ENCODE data around the gene ATG9A.

GRCh38 chr2:219205165-219205538 is 24.3 kb downstream of the ATG9A start:
- TF ChIP-seq, protein P1, sequence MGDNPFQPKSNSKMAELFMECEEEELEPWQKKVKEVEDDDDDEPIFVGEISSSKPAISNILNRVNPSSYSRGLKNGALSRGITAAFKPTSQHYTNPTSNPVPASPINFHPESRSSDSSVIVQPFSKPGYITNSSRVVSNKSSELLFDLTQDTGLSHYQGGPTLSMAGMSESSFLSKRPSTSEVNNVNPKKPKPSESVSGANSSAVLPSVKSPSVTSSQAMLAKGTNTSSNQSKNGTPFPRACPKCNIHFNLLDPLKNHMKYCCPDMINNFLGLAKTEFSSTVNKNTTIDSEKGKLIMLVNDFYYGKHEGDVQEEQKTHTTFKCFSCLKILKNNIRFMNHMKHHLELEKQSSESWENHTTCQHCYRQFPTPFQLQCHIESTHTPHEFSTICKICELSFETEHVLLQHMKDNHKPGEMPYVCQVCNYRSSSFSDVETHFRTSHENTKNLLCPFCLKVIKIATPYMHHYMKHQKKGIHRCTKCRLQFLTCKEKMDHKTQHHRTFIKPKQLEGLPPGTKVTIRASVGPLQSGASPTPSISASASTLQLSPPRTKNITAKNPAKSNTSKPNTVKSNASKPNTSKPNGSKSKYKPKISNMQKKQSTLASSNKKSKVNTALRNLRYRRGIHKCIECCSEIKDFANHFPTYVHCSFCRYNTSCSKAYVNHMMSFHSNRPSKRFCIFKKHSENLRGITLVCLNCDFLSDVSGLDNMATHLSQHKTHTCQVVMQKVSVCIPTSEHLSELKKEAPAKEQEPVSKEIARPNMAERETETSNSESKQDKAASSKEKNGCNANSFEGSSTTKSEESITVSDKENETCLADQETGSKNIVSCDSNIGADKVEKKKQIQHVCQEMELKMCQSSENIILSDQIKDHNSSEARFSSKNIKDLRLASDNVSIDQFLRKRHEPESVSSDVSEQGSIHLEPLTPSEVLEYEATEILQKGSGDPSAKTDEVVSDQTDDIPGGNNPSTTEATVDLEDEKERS (tag by site-specific recombination; IDR thresholded peaks at IDR 0.05) = no peak
- TF ChIP-seq ZNF416 (tag by site-specific recombination; IDR thresholded peaks at IDR 0.05) (no peak), BCL11A (tag by site-specific recombination; IDR thresholded peaks at IDR 0.05; ENCODE audit: low read depth) (no peak), ZFP37 (tag by site-specific recombination; IDR thresholded peaks at IDR 0.05) (no peak)

Data from HEK293 (cell line).